ENCODE measurements around the gene YIPF2.
A peak's percentile ranks its signal among the peaks of the same experiment; 100 is the strongest.

Gene YIPF2

GRCh38 chr19:10936661-10937084 is 8.2 kb upstream of the YIPF2 start:
- DNase-seq, result peak; percentile 32 to 42

- DNase-seq, result no peak
These were observed 7.1 kb upstream of the YIPF2 start for GRCh38 chr19:10935371-10936059.

- no peak for DNase-seq
These were observed 959 bp upstream of the YIPF2 start for GRCh38 chr19:10929402-10929794.

GRCh38 chr19:10927730-10928562 is 493 bp downstream of the YIPF2 start:
- DNase-seq, result peak; percentile 18

- DNase-seq, result no peak
These were observed 3.8 kb downstream of the YIPF2 start for GRCh38 chr19:10924597-10924996.

- DNase-seq, result no peak
These were observed 5.0 kb downstream of the YIPF2 start for GRCh38 chr19:10923260-10924112.

GRCh38 chr19:10922638-10923014 is 5.8 kb downstream of the YIPF2 start:
- DNase-seq, result no peak

- no peak for DNase-seq
These were observed 6.4 kb downstream of the YIPF2 start for GRCh38 chr19:10921910-10922637.

- no peak for DNase-seq
These were observed 7.1 kb downstream of the YIPF2 start for GRCh38 chr19:10921199-10921909.

GRCh38 chr19:10920781-10921180 is 7.7 kb downstream of the YIPF2 start:
- DNase-seq, result no peak

GRCh38 chr19:10920288-10920655 is 8.2 kb downstream of the YIPF2 start:
- DNase-seq, result no peak

- no peak for DNase-seq
These were observed 8.8 kb downstream of the YIPF2 start for GRCh38 chr19:10919352-10920287.

GRCh38 chr19:10918359-10918758 is 10.1 kb downstream of the YIPF2 start:
- no peak for DNase-seq

- no peak for DNase-seq
These were observed 11.8 kb downstream of the YIPF2 start for GRCh38 chr19:10916602-10917001.

GRCh38 chr19:10915130-10916091 is 13.0 kb downstream of the YIPF2 start:
- DNase-seq, result no peak

- no peak for DNase-seq
These were observed 14.6 kb downstream of the YIPF2 start for GRCh38 chr19:10913716-10914340.

GRCh38 chr19:10912619-10913018 is 15.8 kb downstream of the YIPF2 start:
- DNase-seq, result no peak

- no peak for DNase-seq
These were observed 16.7 kb downstream of the YIPF2 start for GRCh38 chr19:10911579-10912363.
